M059J (cell line): ENCODE measurements around the gene ARL4A. TPM values are rescaled to one million over a fixed set of nuclear protein-coding genes. Genes with fewer than 3 reads are reported as not detected.

Experiments used
- DNase-seq: peaks from one replicate; pipeline ENCODE4 v3.0.0-alpha.2; 2012; ENCODE audit warnings: low read depth
- total RNA-seq: library from RNA; depleted of rRNA; stranded (reverse); fragments of >200 nt; shearing (Covaris generic); gene quantifications from 2 replicates; pipeline ENCODE4 v1.2.3, GENCODE V29; 2014

ARL4A gene
- total RNA-seq, 1 experiment from 2014 or later = 44.5 TPM

DNA sequence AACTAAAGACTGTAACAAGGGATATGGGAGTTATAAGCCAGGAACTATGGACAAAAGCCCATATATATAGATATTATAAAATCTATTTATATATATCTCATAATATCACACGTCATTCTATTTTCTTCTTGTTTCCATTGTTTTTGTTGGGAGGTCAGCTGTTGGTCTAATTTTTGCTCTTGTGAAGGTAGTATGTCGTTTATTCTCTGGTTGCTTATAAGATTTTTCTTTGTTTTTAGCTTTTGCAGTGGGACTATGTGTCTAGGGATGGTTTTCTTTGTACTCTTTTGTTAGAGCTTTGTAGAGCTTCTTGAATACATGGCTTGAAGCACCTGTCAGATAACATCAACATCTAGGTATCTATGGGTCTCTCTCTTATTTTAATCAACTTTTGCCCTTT lies 14.0 kb downstream of the ARL4A start:
- peak; percentile 22 for DNase-seq

DNA sequence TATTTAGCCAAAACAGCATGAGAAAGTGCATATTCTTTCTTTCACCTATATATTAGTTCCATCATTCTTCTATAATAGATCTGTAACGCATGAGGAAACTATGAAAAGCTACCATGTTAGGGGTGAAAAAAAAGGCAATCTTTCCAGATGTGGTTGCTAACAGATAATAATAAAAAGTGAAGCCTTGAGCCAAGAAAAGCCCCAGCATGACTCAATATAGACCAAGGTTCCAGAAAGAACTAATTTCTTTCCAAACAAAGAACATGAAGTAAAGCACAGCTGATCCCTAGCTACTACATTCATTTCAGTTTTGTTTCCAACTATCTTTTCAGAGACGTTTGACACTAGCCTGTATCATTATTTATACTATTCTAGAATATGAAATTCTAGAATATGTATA lies 16.4 kb downstream of the ARL4A start:
- DNase-seq = no peak

DNA sequence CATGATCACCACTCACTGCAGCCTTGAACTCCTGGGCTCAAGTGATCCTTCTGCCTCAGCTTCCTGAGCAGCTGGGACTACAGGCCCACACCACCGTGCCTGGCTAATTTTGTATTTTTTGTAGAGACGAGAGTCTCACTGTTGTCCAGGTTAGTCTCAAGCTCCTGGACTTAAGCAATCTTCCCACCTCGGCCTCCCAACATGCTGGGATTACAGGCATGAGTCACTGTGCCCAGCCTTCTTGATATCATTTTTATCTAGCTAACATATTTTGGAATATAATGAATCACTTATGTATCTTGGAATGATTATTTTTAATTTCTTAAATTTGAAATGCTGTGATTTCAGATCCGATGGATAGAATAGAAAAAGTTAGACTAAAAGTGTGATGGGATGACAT lies 18.4 kb downstream of the ARL4A start:
- no peak for DNase-seq

DNA sequence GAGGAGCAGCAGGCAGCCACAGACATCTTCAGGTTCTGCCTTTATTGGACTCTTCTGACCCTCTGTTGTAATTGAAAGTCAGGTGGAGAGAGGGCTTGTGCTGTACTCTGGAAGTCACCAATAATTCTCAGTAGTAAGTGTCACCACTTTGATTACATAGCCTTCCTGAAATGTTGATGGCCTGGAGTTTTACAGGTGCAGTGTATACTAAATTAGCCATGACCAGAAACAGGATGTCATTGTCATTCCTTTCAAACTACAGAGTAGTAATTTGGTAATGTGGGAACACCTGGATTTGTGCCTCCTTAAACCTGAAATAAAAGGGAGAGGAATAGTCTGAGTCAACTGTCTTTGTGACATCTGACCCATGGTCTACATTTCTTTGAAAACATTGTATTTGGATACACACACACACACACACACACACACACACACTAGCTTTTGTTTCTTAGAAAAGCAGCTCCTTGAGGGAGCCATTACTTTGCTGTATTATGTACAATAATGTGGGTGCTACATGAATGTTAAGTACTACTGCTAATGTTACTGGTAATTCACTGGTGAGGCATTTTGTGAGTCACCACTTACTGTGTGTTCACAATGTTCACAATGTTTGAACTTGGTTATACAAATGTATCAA lies 19.6 kb downstream of the ARL4A start:
- DNase-seq = peak; percentile 56

DNA sequence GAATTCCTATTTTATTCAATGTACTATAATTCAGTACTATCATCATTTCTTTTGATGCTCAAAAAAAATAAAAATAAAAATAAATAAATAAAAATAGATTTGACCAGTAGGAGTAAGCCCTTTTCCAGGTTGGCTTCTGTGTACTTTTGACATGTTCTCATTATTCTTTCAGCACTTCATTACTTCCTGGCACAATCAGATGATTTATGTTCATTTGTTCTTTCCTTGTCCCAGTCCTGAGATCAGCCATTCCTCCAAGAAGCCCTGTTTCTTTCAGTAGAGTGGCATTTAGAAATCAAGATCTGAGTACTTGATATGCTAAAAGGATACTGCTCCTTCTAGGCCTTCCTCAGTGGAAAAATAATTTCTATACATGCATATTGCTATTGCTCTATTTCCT lies 20.9 kb downstream of the ARL4A start:
- DNase-seq = no peak

DNA sequence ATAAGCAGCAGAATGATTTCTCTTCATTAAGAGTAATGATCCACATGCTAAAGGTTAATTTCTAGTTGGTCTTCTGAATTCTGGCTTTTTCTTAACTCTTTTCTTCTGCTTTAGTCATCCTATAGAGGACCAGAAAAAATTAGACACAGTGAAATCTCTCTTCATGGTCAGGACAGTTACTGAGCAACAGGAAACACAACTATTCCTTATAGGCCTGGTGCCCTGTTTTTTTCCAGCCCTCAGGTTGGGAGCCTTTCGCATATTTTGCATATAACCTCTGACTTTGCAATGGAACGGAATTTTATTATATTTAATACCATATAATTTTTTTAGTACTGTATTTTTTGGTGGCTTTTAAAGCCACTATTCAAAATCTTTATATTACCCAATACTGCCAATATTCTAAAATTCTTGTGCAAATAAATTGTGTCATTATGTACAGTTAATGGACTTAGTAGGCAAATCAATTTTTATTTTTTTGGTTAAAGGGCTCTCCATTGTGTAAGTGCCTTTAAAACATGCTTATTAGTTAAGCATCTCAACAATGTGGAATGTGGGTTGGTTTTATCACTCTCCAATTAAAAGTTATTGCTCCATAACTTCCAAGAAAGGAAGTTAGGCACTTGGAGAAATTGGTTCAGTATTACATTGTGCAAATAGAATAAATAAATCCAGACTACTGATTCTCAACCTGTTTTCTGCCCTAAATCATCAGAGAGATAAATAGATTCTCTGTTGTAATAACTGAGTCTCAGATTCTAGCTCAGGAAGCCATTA lies 22.5 kb downstream of the ARL4A start:
- peak; percentile 63 for DNase-seq

DNA sequence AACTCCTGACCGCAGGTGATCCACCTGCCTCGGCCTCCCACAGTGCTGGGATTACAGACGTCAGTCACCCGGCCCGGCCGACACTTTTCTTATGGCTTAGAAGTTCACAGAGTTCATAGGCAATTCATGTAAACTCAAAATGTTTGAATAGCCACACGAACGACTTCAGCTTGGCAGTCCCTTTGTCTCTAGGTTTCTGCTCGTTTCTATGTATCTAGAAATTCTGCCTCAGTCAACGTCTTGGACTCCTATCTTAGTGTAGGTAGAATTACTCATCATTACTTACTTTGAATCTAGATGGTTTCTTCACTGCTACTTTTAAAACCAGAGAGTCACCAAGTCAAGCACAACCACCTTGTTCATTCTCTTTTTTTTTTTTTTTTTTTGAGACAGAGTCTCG lies 23.7 kb downstream of the ARL4A start:
- no peak for DNase-seq

DNA sequence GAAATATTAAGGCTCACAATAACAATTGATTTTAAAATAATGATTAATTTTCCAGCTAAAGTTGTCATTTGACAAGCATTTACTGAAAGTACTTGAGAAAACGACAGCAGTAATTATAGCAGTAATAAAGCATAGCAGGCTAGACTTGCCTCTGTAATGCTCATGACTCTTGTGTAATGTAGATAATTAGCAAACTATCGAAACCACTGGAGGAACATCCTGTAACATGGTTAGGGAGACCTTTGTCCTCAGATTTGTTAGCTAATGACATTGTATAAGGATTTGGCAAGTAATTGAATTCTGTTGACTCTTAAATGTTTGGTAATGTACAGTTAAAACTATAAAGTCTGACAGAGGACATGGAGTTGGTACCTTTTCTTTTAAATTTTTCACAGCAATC lies 24.8 kb downstream of the ARL4A start:
- DNase-seq = no peak

DNA sequence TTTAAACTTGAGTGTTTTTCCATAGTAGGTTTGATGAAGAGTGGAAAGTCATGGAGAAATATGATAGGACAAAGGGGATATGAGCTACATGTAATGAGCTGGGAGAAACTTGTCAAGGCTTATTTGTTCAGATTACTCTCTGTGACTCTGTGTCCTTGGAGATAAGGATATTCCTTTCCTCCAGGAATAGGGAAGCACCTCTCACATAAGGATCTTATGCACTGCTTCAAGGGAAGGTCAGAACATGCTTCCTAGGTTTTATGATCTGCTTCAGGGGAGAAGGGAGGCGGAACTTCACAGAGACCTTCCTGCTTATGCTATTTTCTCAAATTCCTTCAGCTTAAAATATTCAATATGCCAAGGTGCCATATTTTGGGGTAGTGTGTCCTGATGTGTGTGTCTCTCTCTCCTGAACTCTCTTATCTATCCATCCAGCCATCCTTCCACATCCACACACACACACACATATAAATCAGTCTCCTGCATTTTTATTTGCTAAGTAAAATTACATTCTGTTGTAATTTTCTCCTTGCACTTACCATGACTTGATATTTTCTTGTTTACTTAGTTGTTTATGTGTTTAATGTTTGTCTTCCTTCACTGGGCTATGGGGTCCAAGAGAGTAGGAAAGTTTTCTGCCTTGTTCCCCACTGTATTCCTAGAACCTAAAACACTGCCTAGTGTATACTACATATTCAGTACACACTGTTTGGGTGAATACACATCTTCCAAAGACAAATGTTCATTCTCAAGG lies 26.4 kb downstream of the ARL4A start:
- no peak for DNase-seq

DNA sequence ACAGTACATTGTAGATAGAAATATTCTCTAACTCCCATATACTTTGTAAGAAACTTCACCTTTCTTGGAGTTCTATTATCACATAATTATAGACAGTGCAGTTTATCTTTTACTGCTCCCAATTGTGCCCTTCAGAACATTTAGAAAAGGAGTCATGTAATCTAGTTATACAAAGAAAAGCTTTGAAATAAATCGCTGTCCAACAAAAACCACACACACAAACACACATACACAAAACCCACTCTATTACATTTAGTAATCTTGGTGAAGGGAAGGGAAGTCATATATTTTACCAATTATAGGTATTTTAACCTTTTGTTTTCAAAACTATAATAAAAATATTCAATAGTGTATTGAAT lies 26.9 kb downstream of the ARL4A start:
- no peak for DNase-seq

DNA sequence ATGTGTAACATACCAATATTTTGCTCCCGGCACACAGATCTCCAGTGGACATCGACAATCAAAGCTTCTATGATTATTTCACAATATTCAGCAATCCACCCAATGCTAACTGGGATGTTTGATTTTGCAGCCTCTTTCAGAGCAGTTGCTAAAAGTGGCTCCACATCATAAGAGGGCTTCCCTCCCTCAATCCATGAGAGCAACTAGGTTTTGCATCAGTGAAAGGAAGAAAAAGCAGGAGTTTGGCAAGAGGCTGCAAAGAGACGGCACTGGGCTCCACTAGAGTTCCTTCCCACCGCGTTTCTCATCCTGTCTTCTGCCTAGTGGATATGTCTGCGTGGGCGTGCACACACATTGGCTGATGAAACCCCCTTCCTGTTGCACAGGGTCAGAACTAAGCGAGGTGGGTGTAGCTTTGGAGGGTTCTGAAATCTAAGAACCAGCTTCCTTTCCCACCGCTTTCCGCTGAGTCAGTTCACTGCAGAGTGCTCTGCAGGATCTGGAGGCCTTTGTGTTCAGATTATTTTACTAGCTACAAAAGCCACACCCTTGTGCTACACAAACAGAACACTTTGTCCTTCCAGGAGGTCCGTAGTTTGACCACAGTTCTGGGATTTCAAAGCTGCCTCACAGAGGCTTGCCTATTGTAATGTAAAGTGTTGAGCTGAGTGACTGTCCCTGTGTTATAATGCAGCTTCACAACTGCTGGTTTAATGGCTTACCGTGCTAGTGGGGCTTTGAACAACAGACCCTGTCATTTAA lies 28.1 kb downstream of the ARL4A start:
- DNase-seq = peak; percentile 83

DNA sequence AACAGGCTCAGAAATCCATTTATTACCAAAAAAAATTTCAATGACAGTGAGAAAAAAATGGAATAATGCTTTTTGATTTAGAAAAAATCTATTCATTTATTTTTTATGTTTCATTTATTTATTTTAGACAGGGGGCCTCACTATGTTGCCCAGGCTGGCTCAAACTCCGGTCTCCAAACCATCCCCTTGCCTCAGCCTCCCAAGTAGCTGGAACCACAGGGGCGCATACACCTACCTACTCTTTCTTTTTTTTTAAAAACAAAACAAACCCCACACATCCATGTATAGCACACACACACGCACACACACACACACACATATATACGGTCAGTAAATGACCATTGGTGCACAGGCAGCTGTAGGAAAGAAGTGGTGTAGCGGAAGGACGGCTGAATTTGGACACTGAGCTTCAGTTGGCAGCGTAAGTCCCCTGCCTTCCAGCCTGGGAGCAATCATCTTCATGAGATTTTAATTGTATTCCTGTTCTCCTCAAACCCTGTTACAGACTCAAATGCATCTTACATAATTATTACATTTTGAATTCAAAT lies 28.8 kb downstream of the ARL4A start:
- DNase-seq = no peak

DNA sequence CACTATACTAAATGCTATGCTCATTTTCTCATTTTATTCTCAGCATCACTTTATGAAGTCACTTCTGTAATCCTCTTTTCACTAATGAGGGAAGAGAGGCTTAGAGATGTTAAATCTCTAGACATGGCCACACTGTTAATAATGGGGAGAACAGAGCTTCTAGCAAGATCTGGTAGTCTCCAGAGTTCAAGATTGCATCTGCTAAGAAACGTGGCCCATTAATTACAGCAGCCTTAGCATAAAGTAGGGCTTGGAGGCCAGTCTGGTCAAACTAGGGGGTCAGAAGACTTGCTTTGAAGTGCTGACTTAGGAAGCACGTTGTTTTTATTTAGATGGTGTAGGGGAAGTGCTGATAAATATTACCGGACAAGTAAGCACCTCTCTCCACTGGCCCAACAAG lies 29.3 kb downstream of the ARL4A start:
- no peak for DNase-seq

DNA sequence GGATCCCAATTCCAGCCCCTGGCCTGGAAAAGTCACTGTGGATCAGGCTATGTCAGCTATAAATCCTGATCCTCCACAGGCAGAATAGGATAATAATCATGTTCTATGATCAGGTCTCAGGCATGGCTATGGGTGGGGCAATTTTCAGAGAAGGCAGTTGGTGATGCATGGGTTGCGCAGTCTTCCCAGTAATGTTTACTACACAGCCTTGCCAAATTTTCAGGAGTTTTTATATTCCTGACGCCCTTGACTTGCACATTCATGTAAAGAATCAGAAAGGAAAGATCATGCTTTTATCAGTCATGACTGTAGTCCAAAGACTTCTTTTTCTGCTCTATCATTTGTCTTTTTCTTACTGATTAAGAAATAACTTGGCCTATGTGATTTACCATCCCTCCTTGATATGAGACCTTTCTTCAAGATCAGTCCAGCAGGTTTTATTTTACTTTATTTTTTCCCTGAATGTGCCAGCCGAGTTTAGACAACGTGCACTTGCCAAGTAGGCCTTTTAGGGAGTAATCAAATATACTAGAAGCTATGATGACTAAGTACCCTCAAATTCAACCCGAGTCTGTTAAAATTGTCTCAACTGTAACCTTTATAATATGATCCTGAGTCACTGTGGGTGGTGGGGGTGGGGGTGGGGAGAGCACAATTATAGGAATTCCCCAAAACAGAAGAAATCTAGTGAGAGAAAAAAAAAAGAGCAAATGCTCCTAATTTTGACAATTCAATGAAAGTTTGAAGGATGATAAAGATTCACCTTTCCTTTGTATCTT lies 31.9 kb downstream of the ARL4A start:
- DNase-seq = peak; percentile 91

DNA sequence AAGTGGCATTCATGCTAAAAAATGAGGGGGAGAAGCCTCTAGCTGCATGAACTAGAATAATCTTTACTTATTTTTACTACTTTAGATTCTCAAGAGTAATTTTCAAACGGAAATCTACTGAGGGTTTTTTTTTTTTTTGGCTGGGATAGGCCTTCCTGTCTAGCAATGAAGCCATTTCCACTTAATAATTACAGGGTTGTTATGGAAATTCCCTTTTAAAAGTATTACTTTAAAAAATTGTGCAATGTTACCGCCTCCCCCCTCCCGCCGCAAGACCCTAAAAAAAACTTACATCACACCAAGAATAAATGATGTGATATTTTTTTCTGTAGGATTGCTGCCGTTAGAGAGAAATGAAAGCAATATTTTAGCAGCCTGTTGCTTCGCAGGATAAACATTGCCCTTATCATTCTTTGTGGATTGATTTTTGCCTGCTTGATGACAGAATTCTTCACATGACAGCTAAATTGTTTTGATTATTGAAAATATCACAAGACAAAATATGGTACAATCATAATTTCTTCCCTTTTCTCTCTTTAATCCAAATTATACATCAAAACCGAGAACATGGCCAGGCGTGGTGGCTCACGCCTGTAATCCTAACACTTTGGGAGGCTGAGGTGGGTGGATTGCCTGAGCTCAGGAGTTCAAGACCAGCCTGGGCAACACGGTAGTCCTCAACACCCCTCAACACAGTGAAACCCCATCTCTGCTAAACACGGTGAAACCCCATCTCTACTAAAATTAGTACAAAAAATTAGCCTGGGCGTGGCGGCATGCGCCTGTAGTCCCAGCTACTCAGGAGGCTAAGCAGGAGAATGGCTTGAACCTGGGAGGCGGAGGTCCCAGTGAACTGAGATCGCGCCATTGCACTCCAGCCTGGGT lies 32.8 kb downstream of the ARL4A start:
- no peak for DNase-seq

DNA sequence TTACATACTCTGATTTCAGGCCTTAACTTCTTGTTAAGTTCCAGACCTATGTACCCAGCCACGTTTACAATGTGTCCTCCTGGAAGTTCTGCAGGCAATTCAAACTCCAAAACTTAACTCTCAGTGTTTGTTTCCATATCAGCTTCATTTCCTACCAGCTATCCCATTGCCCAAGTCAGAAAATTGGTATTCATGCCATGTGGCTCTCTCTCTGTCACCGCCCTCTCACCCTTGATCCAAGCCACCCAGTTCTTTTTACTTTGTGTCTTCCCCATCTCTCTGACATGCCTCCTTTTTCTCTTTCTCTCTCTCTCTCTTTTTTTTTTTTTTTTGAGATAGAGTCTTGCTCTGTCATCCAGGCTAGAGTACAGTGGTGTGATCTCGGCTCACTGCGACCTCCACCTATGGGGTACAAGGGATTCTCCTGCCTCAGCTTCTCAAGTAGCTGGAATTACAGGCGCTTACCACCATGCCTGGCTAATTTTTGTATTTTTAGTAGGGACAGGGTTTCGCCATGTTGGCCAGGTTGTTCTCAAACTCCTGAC lies 33.9 kb downstream of the ARL4A start:
- no peak for DNase-seq

DNA sequence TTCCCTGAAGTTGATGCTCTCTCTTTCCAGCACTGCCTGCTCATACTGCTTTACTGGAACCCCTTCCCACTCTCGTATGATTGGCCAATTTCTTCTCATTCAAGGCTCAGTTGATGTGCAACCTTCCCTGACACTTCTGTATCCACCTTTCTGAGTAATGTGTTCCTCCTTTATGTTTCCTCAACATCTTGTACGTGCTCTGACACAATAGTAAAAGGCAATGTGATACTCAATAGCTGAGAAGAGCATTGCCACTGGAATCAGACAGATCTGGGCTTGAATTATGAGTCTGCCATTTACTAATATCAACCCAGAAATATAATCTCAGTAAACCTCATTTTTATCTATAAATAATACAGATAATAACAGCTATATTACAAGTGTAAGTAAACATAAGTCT lies 34.7 kb downstream of the ARL4A start:
- no peak for DNase-seq

DNA sequence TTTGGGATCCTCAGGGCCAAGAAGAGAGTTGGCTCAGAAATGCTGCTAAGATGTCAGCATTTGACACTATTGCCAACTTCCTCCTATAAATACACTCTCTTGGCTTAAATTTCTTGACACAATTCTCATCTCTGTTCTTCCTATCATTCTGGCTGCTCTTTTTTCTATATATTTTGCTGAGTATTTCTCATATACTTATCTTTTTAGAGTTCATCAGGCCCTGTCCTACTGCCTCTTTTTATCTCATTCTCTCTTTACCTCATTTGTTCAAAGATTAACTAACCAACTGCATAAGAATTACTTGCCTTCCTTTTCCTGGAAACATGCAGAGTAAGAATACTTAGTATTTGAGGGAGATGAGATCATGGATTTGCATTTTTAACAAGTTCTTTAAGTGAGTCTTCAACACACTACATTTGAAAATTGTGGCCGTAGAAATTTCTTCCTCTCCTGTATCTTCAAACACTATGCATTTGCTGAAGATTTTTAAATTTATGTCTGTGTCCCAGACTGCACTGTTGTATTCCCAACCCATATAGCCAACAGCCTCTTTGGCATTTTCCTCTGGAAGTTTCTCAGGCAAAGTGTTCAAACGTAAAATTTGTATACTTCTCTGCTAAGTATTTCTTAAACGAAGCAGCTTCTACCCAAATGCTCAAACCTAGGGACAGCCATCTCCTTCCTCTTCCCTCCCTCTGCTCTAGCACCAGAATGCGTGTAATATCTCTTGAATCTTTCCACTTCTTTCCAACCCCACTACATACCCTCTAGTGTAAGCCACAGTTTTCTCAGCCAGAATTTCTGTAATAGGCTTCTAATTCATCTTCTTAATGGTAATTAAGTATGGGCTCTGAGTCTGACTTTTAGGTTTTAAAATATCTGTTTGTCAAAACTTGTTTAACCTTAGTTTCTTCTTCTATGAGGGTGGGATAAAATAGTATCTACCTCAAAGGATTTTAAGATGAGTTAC lies 35.5 kb downstream of the ARL4A start:
- DNase-seq = no peak
